SU-DHL-6 (cell line): ENCODE results near the gene CCDC170.

ENCODE experiments used
- H2AFZ ChIP-seq: fragments of 200-600 bp; sonication (generic); 2 replicates; pipeline ENCODE4 v1.6.1; 2014; ENCODE audit warnings: low read depth, mild to moderate bottlenecking, moderate library complexity, mixed read lengths, antibody characterized with exemption, low read length; ENCODE audit not compliant: severe bottlenecking
- H3F3A ChIP-seq: fragments of 200-600 bp; shearing (Covaris generic); 2 replicates; pipeline ENCODE4 v1.6.0; 2016; ENCODE audit warnings: antibody characterized with exemption, mild to moderate bottlenecking; ENCODE audit not compliant: insufficient read depth
- H3K27ac ChIP-seq: fragments of 200-600 bp; sonication (generic); 2 replicates; pipeline ENCODE4 v1.5.1; 2016; ENCODE audit warnings: low read depth, mild to moderate bottlenecking, low read length, moderate library complexity, mixed read lengths
- H3K27me3 ChIP-seq: fragments of 200-600 bp; sonication (generic), shearing (Covaris generic); 2 replicates; pipeline ENCODE4 v1.6.0; 2014; ENCODE audit warnings: mild to moderate bottlenecking, low read length
- H3K36me3 ChIP-seq: fragments of 200-600 bp; sonication (generic); 2 replicates; pipeline ENCODE4 v1.6.1; 2014; ENCODE audit warnings: mild to moderate bottlenecking, low read length, mixed read lengths
- H3K4me2 ChIP-seq: fragments of 300-600, 200-600 bp; shearing (Covaris generic), sonication (generic); 2 replicates; pipeline ENCODE4 v1.6.0; 2014; ENCODE audit warnings: low read length, low read depth, mild to moderate bottlenecking; ENCODE audit not compliant: poor library complexity, severe bottlenecking
- H3K4me3 ChIP-seq: fragments of 200-600 bp; sonication (generic); 2 replicates; pipeline ENCODE4 v1.5.1; 2014; ENCODE audit warnings: antibody characterized with exemption, low read length, mild to moderate bottlenecking, mixed read lengths; ENCODE audit not compliant: insufficient read depth, poor library complexity, severe bottlenecking
- H3K79me2 ChIP-seq: fragments of 200-600 bp; sonication (generic); 2 replicates; pipeline ENCODE4 v1.6.1; 2014; ENCODE audit warnings: mild to moderate bottlenecking, low read length, moderate library complexity; ENCODE audit not compliant: insufficient read depth
- H3K9ac ChIP-seq: fragments of 200-600 bp; sonication (generic); 2 replicates; pipeline ENCODE4 v1.7.0; 2014; ENCODE audit warnings: mild to moderate bottlenecking, low read length
- H3K9me2 ChIP-seq: fragments of 200-600 bp; sonication (generic); replicated peaks from 2 replicates; pipeline ENCODE4 v1.6.1; 2014; ENCODE audit warnings: low read length; ENCODE audit not compliant: insufficient read depth
- H3K9me3 ChIP-seq: fragments of 200-600 bp; sonication (generic); 2 replicates; pipeline ENCODE4 v1.6.1; 2014; ENCODE audit warnings: low read length, mixed read lengths; ENCODE audit not compliant: insufficient read depth
- H4K20me1 ChIP-seq: fragments of 200-600 bp; sonication (generic); 2 replicates; pipeline ENCODE4 v1.6.1; 2014; ENCODE audit warnings: low read depth, mild to moderate bottlenecking, antibody characterized with exemption, low read length, moderate library complexity, mixed read lengths
- CTCF ChIP-seq: fragments of 200-600 bp; sonication (generic); IDR thresholded peaks from one replicate; pipeline ENCODE4 v1.5.1; 2017; ENCODE audit warnings: antibody characterized with exemption, mild to moderate bottlenecking, low read length, moderate library complexity; ENCODE audit not compliant: insufficient read depth, poor library complexity, severe bottlenecking
- EZH2phosphoT487 ChIP-seq: fragments of 200-600 bp; sonication (generic), shearing (Covaris generic); conservative IDR thresholded peaks from 2 replicates; pipeline ENCODE4 v1.6.1; 2018; ENCODE audit warnings: mild to moderate bottlenecking, antibody characterized with exemption, low read length, moderate library complexity, mixed read lengths

The CCDC170 gene

GRCh38 chr6:151549790-151550189, 56.0 kb downstream of the CCDC170 start:
- Histone ChIP-seq H2AFZ (no peak overlapping the region), H3K36me3 (no peaks in the 10 kb centered on the region), H3F3A (no peaks in the 10 kb centered on the region), H3K27ac (no peak overlapping the region), H3K79me2 (no peaks in the 10 kb centered on the region), H3K27me3 (no peaks in the 10 kb centered on the region), H3K4me2 (no peak overlapping the region), H3K4me3 (no peak overlapping the region), H4K20me1 (no peaks in the 10 kb centered on the region), H3K9me2 (no peaks in the 10 kb centered on the region), H3K9me3 (no peaks in the 10 kb centered on the region), H3K9ac (no peak overlapping the region)
- TF ChIP-seq CTCF (no peak), EZH2phosphoT487 (no peak)

- Histone ChIP-seq H3K4me2 (no peak overlapping the region), H4K20me1 (no peaks in the 10 kb centered on the region), H3K9me3 (no peaks in the 10 kb centered on the region), H2AFZ (no peak overlapping the region), H3K27me3 (no peaks in the 10 kb centered on the region), H3K9ac (no peak overlapping the region), H3K79me2 (no peaks in the 10 kb centered on the region), H3K27ac (no peak overlapping the region), H3K4me3 (no peak overlapping the region), H3K9me2 (no peaks in the 10 kb centered on the region), H3F3A (no peaks in the 10 kb centered on the region), H3K36me3 (no peaks in the 10 kb centered on the region)
- TF ChIP-seq CTCF (no peak), EZH2phosphoT487 (no peak)
Observed at GRCh38 chr6:151550618-151551017, 56.8 kb downstream of the CCDC170 start.

- H3K27ac ChIP-seq, result no peak overlapping the region
- H3K9ac ChIP-seq, result no peak overlapping the region
- H2AFZ ChIP-seq, result no peak overlapping the region
Observed at GRCh38 chr6:151551223-151551857, 57.5 kb downstream of the CCDC170 start.

More at GRCh38 chr6:151551223-151551857, 57.5 kb downstream of the CCDC170 start:
- Histone ChIP-seq H3K4me3 (no peak overlapping the region), H3K4me2 (no peak overlapping the region), H3K9me2 (no peaks in the 10 kb centered on the region), H3K9me3 (no peaks in the 10 kb centered on the region), H3K79me2 (no peaks in the 10 kb centered on the region), H3K27me3 (no peaks in the 10 kb centered on the region), H3K36me3 (no peaks in the 10 kb centered on the region), H3F3A (no peaks in the 10 kb centered on the region), H4K20me1 (no peaks in the 10 kb centered on the region)
- TF ChIP-seq EZH2phosphoT487 (no peak), CTCF (no peak)
